Measurements from ENCODE around the gene OVOL2. TPM values are rescaled to one million over a fixed set of nuclear protein-coding genes. Genes with fewer than 3 reads are reported as not detected.
A peak's percentile ranks its signal among the peaks of the same experiment; 100 is the strongest.
"Not testable (repeated sequence)": the region's sequence is repeated elsewhere in the genome, so short reads cannot be mapped to it uniquely, and the experiment has no call there.

OVOL2 gene
- total RNA-seq, 1 donor from 2014 or later: not detected

DNA sequence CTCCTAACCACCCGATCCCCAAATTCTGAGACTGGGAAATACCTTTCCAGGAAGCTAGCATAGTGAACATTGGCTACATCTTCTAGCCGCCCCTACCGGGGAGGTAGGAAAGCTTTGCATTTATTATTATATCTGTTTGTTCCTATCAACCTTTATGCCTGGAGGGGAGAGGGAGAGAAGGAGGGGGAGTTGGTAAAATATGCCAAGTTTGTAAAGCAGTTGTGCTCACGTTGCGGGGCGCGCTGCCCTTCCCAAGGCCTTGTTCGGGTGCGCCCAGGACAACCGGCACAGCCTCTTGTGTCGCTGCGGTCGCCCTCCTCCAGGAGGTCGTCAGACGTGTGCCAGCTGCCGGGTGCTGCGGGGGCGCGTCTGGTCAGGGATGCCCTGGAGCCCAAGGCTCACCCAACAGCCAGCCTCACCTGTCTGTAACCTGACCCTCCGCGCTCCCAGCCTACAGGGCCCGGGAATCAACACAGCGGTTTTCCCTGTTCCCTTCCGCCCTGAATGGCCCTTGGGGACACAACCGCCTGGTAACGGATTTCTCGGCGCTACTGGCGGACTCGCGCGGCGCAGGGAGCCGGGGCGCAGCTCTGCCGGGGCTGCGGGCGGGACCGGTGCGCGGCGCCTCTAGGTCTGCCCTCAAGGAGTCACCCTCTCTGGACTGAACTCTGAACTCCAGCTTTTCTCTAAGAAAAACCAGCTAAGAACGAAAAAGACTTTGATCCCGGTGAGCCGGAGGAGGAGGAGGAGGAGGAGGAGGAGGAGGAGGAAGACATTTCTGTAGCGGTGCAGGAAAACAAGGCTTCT lies 1.1 kb upstream of the OVOL2 start:
- DNase-seq (ENCODE audit: low read depth in 2 of 2): no peak

GRCh38 chr20:18057994-18058349 lies 256 bp upstream of the OVOL2 start:
- DNase-seq (ENCODE audit: low read depth in 2 of 2): no peak

- no peak for DNase-seq (ENCODE audit: low read depth in 2 of 2)
Measured at GRCh38 chr20:18056174-18057100, 1.3 kb downstream of the OVOL2 start.

GRCh38 chr20:18055261-18055660 lies 2.5 kb downstream of the OVOL2 start:
- no peak for DNase-seq (ENCODE audit: low read depth in 2 of 2)

- DNase-seq (ENCODE audit: low read depth in 2 of 2): no peak
Measured at GRCh38 chr20:18052856-18053255, 4.9 kb downstream of the OVOL2 start.

DNA sequence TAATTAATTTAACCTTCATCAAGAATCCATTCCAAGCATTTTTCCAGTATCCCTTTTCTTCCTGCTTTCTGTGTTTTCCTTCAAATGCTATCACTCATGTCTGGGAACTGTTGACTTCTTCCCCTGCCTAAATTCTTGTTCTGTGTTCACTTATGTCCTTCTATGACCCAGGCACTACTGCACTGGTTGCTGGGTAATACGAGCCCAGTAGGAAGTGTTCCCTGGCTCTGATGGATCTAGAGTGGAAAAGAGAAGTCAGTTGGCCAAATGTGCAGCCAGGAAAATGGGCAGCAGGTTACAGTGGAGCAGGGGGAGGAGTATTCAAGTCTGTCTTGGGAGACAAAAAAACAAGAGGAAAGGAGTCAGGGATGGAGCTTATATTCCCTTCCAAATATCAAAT lies 7.1 kb downstream of the OVOL2 start:
- no peak for DNase-seq (ENCODE audit: low read depth in 2 of 2)

- DNase-seq (ENCODE audit: low read depth in 2 of 2): no peak
Measured at GRCh38 chr20:18048176-18048575, 9.5 kb downstream of the OVOL2 start.

- no peak for DNase-seq (ENCODE audit: low read depth in 2 of 2)
Measured at GRCh38 chr20:18046535-18046934, 11.2 kb downstream of the OVOL2 start.

DNA sequence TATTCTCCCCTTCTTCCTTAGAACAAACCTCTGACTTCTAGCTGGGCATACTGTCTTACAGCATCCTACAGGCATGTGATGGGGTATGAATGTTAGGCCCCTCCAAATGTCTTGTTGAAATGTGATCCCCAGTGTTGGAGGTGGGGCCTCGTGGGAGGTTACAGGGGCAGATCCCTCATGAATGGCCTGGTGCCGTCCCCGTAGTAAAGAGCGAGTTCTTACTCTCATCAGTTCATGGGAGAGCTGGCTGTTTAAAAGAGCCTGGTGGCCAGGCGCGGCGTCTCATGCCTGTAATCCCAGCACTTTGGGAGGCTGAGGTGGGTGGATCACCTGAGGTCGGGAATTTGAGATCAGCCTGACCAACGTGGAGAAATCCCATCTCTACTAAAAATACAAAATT lies 15.5 kb downstream of the OVOL2 start:
- no peak for DNase-seq (ENCODE audit: low read depth in 2 of 2)

GRCh38 chr20:18041462-18041861 lies 16.3 kb downstream of the OVOL2 start:
- no peak for DNase-seq (ENCODE audit: low read depth in 2 of 2)

GRCh38 chr20:18039063-18039462 lies 18.7 kb downstream of the OVOL2 start:
- no peak for DNase-seq (ENCODE audit: low read depth in 2 of 2)

GRCh38 chr20:18034039-18034438 lies 23.7 kb downstream of the OVOL2 start:
- no peak for DNase-seq (ENCODE audit: low read depth in 2 of 2)

GRCh38 chr20:18032977-18033892 lies 24.5 kb downstream of the OVOL2 start:
- DNase-seq (ENCODE audit: low read depth in 2 of 2): no peak

GRCh38 chr20:18031888-18032509 lies 25.7 kb downstream of the OVOL2 start:
- DNase-seq (ENCODE audit: low read depth in 2 of 2): no peak

DNA sequence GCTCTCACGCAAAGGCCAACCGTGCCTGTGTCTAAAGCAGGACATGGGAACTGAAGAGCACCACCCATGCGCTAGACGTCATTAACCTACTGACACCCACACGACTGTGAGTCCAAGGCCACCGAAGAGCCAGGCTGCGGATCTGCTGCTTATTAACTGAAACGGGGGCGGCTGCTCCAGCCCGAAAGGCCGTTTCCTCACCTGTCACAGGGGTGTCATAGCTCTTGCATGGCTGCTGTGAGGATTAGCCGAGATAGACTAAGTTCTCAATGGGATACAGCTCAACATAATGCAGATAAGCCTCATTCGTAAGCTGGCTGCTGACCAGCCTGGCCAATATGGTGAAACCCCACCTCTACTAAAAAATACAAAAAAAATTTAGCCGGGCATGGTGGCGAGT lies 26.7 kb downstream of the OVOL2 start:
- no peak for DNase-seq (ENCODE audit: low read depth in 2 of 2)

DNA sequence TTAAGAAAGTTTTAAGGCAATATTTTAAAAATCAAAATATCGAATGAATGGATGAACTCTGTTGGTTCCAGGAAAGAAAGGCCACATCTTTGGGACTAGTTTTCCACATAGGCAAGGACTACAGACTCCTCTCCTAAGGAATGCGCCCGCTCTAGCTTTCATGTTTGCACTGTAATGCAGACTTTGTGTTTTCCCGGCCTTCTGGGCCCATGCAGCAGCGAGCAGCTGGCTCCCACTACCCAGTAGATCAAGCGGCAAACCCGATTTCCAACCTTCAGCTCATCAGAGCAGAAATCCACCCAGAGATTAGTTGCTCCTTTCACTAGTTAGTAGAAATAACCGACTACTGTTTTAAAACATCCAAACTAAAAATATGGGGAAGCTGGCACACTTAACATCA lies 27.7 kb downstream of the OVOL2 start:
- no peak for DNase-seq (ENCODE audit: low read depth in 2 of 2)

GRCh38 chr20:18027011-18027410 lies 30.7 kb downstream of the OVOL2 start:
- not testable (repeated sequence) for DNase-seq (ENCODE audit: low read depth in 2 of 2)

- no peak for DNase-seq (ENCODE audit: low read depth in 2 of 2)
Measured at GRCh38 chr20:18024606-18025127, 33.0 kb downstream of the OVOL2 start.

GRCh38 chr20:18020931-18021330 lies 36.8 kb downstream of the OVOL2 start:
- no peak for DNase-seq (ENCODE audit: low read depth in 2 of 2)

DNA sequence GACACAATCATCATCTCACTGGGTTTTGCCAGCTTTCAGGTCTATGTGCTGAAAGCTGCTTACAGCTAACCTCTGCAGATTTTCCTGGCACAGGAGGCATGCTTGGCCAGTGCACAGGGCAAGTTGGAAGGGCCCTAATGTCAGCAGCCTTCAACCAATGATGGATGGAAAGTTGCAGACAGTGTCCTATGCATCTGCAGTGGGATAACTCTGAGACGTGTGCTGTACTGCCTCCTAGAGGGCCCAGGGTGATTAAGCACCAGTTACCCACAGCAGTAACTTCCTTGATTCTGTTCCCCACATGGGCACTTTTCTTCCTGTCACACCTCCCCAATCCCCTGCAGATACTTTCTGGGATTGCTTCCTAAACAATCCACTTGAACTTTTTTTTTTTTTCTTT lies 38.6 kb downstream of the OVOL2 start:
- peak; percentile 6 to 30 for DNase-seq (ENCODE audit: low read depth in 2 of 2)

DNA sequence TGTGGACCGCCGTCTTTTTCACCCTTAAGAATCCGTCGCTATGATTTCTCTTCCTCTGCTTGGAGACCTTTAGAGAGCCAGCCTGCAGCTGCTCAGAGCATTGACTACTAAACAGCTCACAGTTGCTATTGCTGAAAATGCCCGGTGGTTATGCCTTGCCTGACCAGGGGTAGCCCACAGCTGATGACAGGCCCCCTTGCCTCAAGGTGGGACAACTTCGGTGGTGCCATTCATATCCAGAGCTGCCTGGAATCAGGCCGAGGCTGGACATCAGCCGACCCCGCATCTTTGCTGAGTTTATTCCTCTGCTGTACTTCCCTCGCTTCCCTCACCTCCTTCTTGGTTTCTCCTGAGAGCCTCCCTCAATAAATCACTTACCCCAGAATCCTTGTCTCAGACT lies 39.6 kb downstream of the OVOL2 start:
- DNase-seq (ENCODE audit: low read depth in 2 of 2): no peak
